Osteoblast (primary cell): ENCODE data around the gene RECQL. TPM values are rescaled to one million over a fixed set of nuclear protein-coding genes. Genes with fewer than 3 reads are reported as not detected.
A peak's percentile ranks its signal among the peaks of the same experiment; 100 is the strongest.

ENCODE experiments used
- DNase-seq: peaks from one replicate; pipeline ENCODE4 v3.0.0; 2011; ENCODE audit warnings: low spot score, mixed read lengths; ENCODE audit not compliant: insufficient read length; ENCODE audit errors: missing footprints
- H2AFZ ChIP-seq: 2 replicates; pipeline ENCODE4 v1.6.0; 2011; ENCODE audit warnings: mild to moderate bottlenecking, low read length
- H3K27ac ChIP-seq: 2 replicates; pipeline ENCODE4 v1.5.1; 2011; ENCODE audit warnings: mild to moderate bottlenecking, low read depth, low read length, moderate library complexity
- H3K27me3 ChIP-seq: 2 replicates; pipeline ENCODE4 v1.6.0; 2012; ENCODE audit warnings: mild to moderate bottlenecking, control low read depth, inconsistent platforms, low read length, moderate library complexity; ENCODE audit not compliant: insufficient read depth
- H3K36me3 ChIP-seq: 2 replicates; pipeline ENCODE4 v1.5.1; 2011; ENCODE audit warnings: mild to moderate bottlenecking, low read length, control low read depth, moderate library complexity; ENCODE audit not compliant: insufficient read depth
- H3K4me1 ChIP-seq: 2 replicates; pipeline ENCODE4 v1.5.1; 2011; ENCODE audit warnings: mild to moderate bottlenecking, low read length, control low read depth, moderate library complexity; ENCODE audit not compliant: insufficient read depth
- H3K4me2 ChIP-seq: 2 replicates; pipeline ENCODE4 v1.6.0; 2011; ENCODE audit warnings: mild to moderate bottlenecking, low read length; ENCODE audit not compliant: insufficient read depth
- H3K4me3 ChIP-seq: fragments of 200-600 bp; sonication (generic); 3 replicates; pipeline ENCODE4 v1.5.1; 2012; ENCODE audit warnings: mild to moderate bottlenecking, low read length, inconsistent platforms; ENCODE audit not compliant: insufficient read depth
- H3K79me2 ChIP-seq: 2 replicates; pipeline ENCODE4 v1.6.0; 2012; ENCODE audit warnings: mild to moderate bottlenecking, low read length, control low read depth, inconsistent platforms; ENCODE audit not compliant: insufficient read depth
- H3K9me3 ChIP-seq: 2 replicates; pipeline ENCODE4 v1.5.1; 2011; ENCODE audit warnings: low read depth, low read length, control low read depth
- H4K20me1 ChIP-seq: 2 replicates; pipeline ENCODE4 v1.6.0; 2012; ENCODE audit warnings: mild to moderate bottlenecking, low read length, control low read depth; ENCODE audit not compliant: insufficient read depth
- CTCF ChIP-seq: IDR thresholded peaks from 2 replicates; pipeline ENCODE4 v1.5.1; 2011; ENCODE audit warnings: mild to moderate bottlenecking, low read depth, low read length, moderate library complexity; ENCODE audit errors: extremely low read depth
- total RNA-seq: library from RNA; depleted of rRNA; stranded (reverse); fragments of >200 nt; gene quantifications from 2 replicates; pipeline ENCODE4 v1.2.3, GENCODE V29; 2012

Gene RECQL
- total RNA-seq: 83.6 and 99.9 TPM in 2 replicates

GRCh38 chr12:21501258-21502163 is at the start of gene RECQL, which contains the start of gene GOLT1B:
RECQL (minus strand) TSS chr12:21501635; CDS start chr12:21499570, 2,065 bp downstream.
GOLT1B (plus strand) TSS chr12:21501789; CDS start chr12:21501924, 135 bp downstream.
- Histone ChIP-seq H3K36me3 (peaks cover 23% of the 10 kb centered on the region), H3K27ac (peak within 1 kb of the TSS; percentile 97), H4K20me1 (peaks cover 49% of the 10 kb centered on the region), H3K4me2 (peak within 1 kb of the TSS; percentile 95), H3K4me1 (peaks cover 32% of the 10 kb centered on the region), H3K27me3 (no peaks in the 10 kb centered on the region), H3K4me3 (peak within 1 kb of the TSS; percentile 95), H3K79me2 (peaks cover 94% of the 10 kb centered on the region), H2AFZ (peak within 1 kb of the TSS; percentile 96), H3K9me3 (no peaks in the 10 kb centered on the region)
- no peak for TF ChIP-seq CTCF
- peak; percentile 94 for DNase-seq

GRCh38 chr12:21547437-21547836 is 46.0 kb upstream of the RECQL start:
- no peak overlapping the region for H3K27ac ChIP-seq
- no peaks in the 10 kb centered on the region for H3K36me3 ChIP-seq
- no peak overlapping the region for H3K4me3 ChIP-seq
- H3K9me3 ChIP-seq: no peaks in the 10 kb centered on the region
- H3K79me2 ChIP-seq: no peaks in the 10 kb centered on the region
- no peak for TF ChIP-seq CTCF
- no peak overlapping the region for H3K4me2 ChIP-seq
- H3K27me3 ChIP-seq: peaks cover 2% of the 10 kb centered on the region
- no peak for DNase-seq
- no peak overlapping the region for H2AFZ ChIP-seq
- H4K20me1 ChIP-seq: no peaks in the 10 kb centered on the region
- no peaks in the 10 kb centered on the region for H3K4me1 ChIP-seq

- Histone ChIP-seq H2AFZ (no peak overlapping the region), H3K9me3 (no peaks in the 10 kb centered on the region), H3K4me2 (no peak overlapping the region), H3K4me1 (no peaks in the 10 kb centered on the region), H4K20me1 (no peaks in the 10 kb centered on the region), H3K27me3 (peaks cover 2% of the 10 kb centered on the region), H3K4me3 (no peak overlapping the region), H3K36me3 (no peaks in the 10 kb centered on the region), H3K27ac (no peak overlapping the region), H3K79me2 (no peaks in the 10 kb centered on the region)
- DNase-seq: no peak
- no peak for TF ChIP-seq CTCF
These were observed 45.3 kb upstream of the RECQL start for GRCh38 chr12:21546716-21547115.

GRCh38 chr12:21545557-21545956 is 44.1 kb upstream of the RECQL start:
- Histone ChIP-seq H3K27me3 (peaks cover 2% of the 10 kb centered on the region), H3K4me2 (no peak overlapping the region), H4K20me1 (no peaks in the 10 kb centered on the region), H3K36me3 (no peaks in the 10 kb centered on the region), H3K9me3 (no peaks in the 10 kb centered on the region), H2AFZ (no peak overlapping the region), H3K4me1 (no peaks in the 10 kb centered on the region), H3K79me2 (no peaks in the 10 kb centered on the region), H3K27ac (no peak overlapping the region), H3K4me3 (no peak overlapping the region)
- no peak for DNase-seq
- no peak for TF ChIP-seq CTCF
